Prostate gland (tissue), 2 donors: ENCODE results near the gene ZDHHC15. TPM values are rescaled to one million over a fixed set of nuclear protein-coding genes. Genes with fewer than 3 reads are reported as not detected.
"Not testable (repeated sequence)": the region's sequence is repeated elsewhere in the genome, so short reads cannot be mapped to it uniquely, and the experiment has no call there.

Experiments
- DNase-seq: peaks from one replicate; pipeline ENCODE4 v3.0.0-alpha.2; 2019; ENCODE audit warnings: low spot score
- H3K27ac ChIP-seq, 2 donors: fragments of 200-600 bp; sonication (generic); 2 replicates each; pipeline ENCODE4 v1.5.1; 2017 to 2019
- H3K27me3 ChIP-seq: fragments of 200-600 bp; sonication (generic); replicated peaks from 2 replicates; pipeline ENCODE4 v1.5.1; 2019; ENCODE audit not compliant: insufficient read depth
- H3K36me3 ChIP-seq, 2 donors: fragments of 200-600 bp; sonication (generic); 1 replicate in 1 of 2; 2 replicates in 1 of 2; pipeline versions ENCODE4 v1.5.1 to v1.8.1; 2017 to 2019
- H3K4me1 ChIP-seq: fragments of 200-600 bp; sonication (generic); replicated peaks from 2 replicates; pipeline ENCODE4 v1.5.1; 2019
- H3K4me3 ChIP-seq, 2 donors: fragments of 200-600 bp; sonication (generic); 2 replicates each; pipeline ENCODE4 v1.5.1; 2017 to 2019
- H3K9me3 ChIP-seq: fragments of 200-600 bp; sonication (generic); 2 replicates; pipeline ENCODE4 v1.5.1; 2017
- POLR2A ChIP-seq: fragments of 450-650 bp; IDR thresholded peaks from one replicate; pipeline ENCODE4 v1.6.1; 2016; ENCODE audit warnings: antibody characterized with exemption, mild to moderate bottlenecking
- POLR2AphosphoS5 ChIP-seq: sonication (generic); formaldehyde crosslinking; IDR thresholded peaks from one replicate; pipeline ENCODE4 v1.6.1; 2017; ENCODE audit warnings: antibody characterized with exemption
- WGBS: methylation state at CpG from one replicate; pipeline ENCODE4 v1.1.5; 2018; 5-methylcytosine and 5-hydroxymethylcytosine counted together
- intact Hi-C: fragments of 100-400 bp; cut with DNase I; formaldehyde crosslinking; loops from one replicate; pipeline ENCODE4 v1.14.2; 2022
- total RNA-seq, 2 donors: library from RNA; depleted of rRNA; stranded (reverse); fragments of >200 nt; gene quantifications; one replicate each; pipeline ENCODE4 v1.1.0, GENCODE V29; 2016
- TF ChIP-seq, protein P1 (sequence below), 4 experiments: fragments of 200-600 bp in 2 of 4; fragments of 450-650 bp in 2 of 4; sonication (generic) in 2 of 4; IDR thresholded peaks; 1 replicate in 3 of 4; 2 replicates in 1 of 4; pipeline ENCODE4 v1.5.1; 2016 to 2019; ENCODE audit warnings: antibody characterized with exemption in 4 of 4, mild to moderate bottlenecking in 2 of 4, moderate library complexity in 2 of 4

Gene ZDHHC15
- total RNA-seq, 2 donors from 2014 or later = 2.6 to 2.9 TPM

DNA sequence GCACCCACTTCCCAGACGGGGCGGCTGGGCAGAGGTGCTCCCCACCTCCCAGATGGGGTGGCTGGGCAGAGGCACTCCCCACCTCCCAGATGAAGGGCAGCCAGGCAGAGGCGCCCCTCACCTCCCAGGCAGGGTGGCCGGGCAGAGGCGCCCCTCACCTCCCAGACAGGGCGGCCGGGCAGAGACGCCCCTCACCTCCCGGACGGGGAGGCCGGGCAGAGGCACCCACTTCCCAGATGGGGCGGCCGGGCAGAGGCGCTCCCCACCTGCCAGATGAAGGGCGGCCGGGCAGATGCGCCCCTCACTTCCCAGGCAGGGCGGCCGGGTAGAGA lies 187.7 kb downstream of the ZDHHC15 start:
- 98% methylated on average over 17 of the region's 19 CpGs for WGBS
- no peak for DNase-seq
- H3K36me3 ChIP-seq = no peaks in the 10 kb centered on the region
- intact Hi-C loops = no loop called here
- TF ChIP-seq, protein P1, sequence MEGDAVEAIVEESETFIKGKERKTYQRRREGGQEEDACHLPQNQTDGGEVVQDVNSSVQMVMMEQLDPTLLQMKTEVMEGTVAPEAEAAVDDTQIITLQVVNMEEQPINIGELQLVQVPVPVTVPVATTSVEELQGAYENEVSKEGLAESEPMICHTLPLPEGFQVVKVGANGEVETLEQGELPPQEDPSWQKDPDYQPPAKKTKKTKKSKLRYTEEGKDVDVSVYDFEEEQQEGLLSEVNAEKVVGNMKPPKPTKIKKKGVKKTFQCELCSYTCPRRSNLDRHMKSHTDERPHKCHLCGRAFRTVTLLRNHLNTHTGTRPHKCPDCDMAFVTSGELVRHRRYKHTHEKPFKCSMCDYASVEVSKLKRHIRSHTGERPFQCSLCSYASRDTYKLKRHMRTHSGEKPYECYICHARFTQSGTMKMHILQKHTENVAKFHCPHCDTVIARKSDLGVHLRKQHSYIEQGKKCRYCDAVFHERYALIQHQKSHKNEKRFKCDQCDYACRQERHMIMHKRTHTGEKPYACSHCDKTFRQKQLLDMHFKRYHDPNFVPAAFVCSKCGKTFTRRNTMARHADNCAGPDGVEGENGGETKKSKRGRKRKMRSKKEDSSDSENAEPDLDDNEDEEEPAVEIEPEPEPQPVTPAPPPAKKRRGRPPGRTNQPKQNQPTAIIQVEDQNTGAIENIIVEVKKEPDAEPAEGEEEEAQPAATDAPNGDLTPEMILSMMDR (IDR thresholded peaks at IDR 0.05) = no peak
- TF ChIP-seq POLR2A = no peak
- TF ChIP-seq POLR2AphosphoS5 = no peak
- H3K27me3 ChIP-seq = no peaks in the 10 kb centered on the region
- H3K27ac ChIP-seq = no peak overlapping the region
- H3K4me3 ChIP-seq = no peak overlapping the region
- H3K9me3 ChIP-seq = no peaks in the 10 kb centered on the region
- H3K4me1 ChIP-seq = no peaks in the 10 kb centered on the region

DNA sequence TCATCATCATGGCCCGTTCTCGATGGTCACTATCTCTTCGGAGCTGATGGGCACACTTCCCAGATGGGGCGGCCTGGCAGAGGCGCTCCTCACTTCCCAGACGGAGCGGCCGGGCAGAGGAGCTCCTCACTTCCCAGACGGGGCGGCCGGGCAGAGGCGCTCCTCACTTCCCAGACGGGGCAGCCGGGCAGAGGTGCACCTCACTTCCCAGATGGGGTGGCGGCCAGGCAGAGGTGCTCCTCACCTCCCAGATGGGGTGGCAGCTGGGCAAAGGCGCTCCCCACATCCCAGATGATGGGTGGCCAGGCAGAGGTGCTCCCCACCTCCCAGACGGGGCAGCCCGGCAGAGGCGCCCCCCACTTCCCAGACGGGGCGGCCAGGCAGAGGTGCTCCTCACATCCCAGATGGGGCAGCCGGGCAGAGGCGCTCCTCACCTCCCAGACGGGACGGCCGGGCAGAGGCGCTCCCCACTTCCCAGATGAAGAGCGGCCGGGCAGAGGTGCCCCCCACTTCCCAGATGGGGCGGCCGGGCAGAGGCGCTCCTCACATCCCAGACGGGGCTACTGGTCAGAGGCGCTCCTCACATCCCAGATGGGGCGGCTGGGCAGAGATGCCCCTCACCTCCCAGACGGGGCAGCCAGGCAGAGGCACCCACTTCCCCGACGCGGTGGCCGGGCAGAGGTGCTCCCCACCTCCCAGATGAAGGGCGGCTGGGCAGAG lies 188.3 kb downstream of the ZDHHC15 start:
- H3K36me3 ChIP-seq, intact Hi-C loops: not testable (repeated sequence)
- WGBS = 91% methylated on average over 28 of the region's 41 CpGs

DNA sequence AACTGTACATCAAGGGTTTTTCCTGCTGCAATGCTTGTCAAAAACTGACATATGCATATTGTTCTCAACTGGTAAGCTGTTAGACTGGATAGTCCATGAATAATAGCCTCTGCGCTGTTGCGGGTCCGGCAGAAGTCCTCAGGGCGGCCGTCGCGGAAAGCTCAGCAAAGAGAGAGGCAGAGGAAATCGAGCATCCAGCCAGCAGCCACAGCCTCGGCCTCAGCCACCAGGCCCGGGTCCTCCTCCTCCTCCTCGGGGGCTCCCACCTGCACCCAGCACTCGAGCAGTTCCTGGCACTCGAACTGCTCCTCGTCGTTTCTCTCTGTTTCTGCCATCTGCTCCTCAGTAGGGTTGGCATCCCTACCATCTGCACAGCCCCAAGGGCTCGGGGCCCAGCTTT lies 195.2 kb downstream of the ZDHHC15 start:
- intact Hi-C loops = no loop called here
- H3K36me3 ChIP-seq = no peaks in the 10 kb centered on the region
- no peak for DNase-seq
- H3K4me1 ChIP-seq = no peaks in the 10 kb centered on the region
- no peak overlapping the region for H3K4me3 ChIP-seq
- WGBS = 97% methylated on average over 16 of the region's 16 CpGs
- no peaks in the 10 kb centered on the region for H3K27me3 ChIP-seq
- H3K9me3 ChIP-seq = no peaks in the 10 kb centered on the region
- no peak for TF ChIP-seq POLR2A
- TF ChIP-seq, protein P1 (IDR thresholded peaks at IDR 0.05) = no peak
- no peak for TF ChIP-seq POLR2AphosphoS5
- H3K27ac ChIP-seq = no peak overlapping the region

More for the DNA sequence above, 188.3 kb downstream of the ZDHHC15 start:
- not testable (repeated sequence) for DNase-seq, H3K27me3 ChIP-seq, H3K27ac ChIP-seq, H3K9me3 ChIP-seq, H3K4me3 ChIP-seq, H3K4me1 ChIP-seq

Other genes with a start within 250 kb of the ZDHHC15 start
- 10 to 100 TPM; 15.6 to 17.5 TPM for gene UPRT, start 249.0 kb downstream of the ZDHHC15 start, total RNA-seq